ENCODE data around the gene UBAP1L. TPM values are rescaled to one million over a fixed set of nuclear protein-coding genes. Genes with fewer than 3 reads are reported as not detected.

UBAP1L gene
- total and polyA plus RNA-seq, 2 of the 4 experiments (the other 2 are of a cell fraction) = 0.36 to 1.1 TPM

- 18% methylated on average over 2 of the region's 26 CpGs; no CpG with 5 or more reads in 1 of the 2 experiments for WGBS, 2 experiments (ENCODE audit: extremely low coverage in 2 of 2, insufficient read length in 1 of 2)
- H2AFZ ChIP-seq (replicated peaks; ENCODE audit: low read length, poor library complexity) = peak overlapping the region; percentile 58
- peak overlapping the region; percentile 63; the same call in 1 of the 2 replicates for H2AK5ac ChIP-seq (ENCODE audit: low read depth, low read length)
- ATAC-seq (ENCODE audit: low read depth) (peak; percentile 85), DNase-seq (peak; percentile 68)
- H3K27me3 ChIP-seq (ENCODE audit: control insufficient read depth, insufficient read depth, low read length) = peaks cover 3% of the 10 kb centered on the region
- H3K18ac ChIP-seq (ENCODE audit: low read depth, low read length) = no peak overlapping the region
- peak overlapping the region; percentile 70 for H2AK9ac ChIP-seq (replicated peaks; ENCODE audit: low read depth, low read length, poor library complexity)
- H4K5ac ChIP-seq (ENCODE audit: low read depth, low read length) = no peak overlapping the region
- in situ Hi-C loops (cut with MboI; ENCODE audit: low sequenced_read_pairs) = loop anchor here (5.0 kb wide), 1 partner anchor 33 kb away; no protein-coding TSS in a partner anchor
- no peak overlapping the region for H3K56ac ChIP-seq (ENCODE audit: extremely low read depth, insufficient read depth, low read length)
- no peak overlapping the region for H3K4me3 ChIP-seq (ENCODE audit: insufficient read depth, low read depth, low read length)
- no peak overlapping the region for H3K9ac ChIP-seq (ENCODE audit: low read depth, low read length)
- H3K4me1 ChIP-seq (ENCODE audit: control insufficient read depth, insufficient read depth, low read length) = peaks cover 21% of the 10 kb centered on the region
- H2BK20ac ChIP-seq (ENCODE audit: low read depth, low read length) = peak overlapping the region; percentile 20; the same call in 1 of the 2 replicates
- ChIA-PET CTCF (interaction anchor here (0.6 to 4.9 kb wide), 7 partner anchors 8 to 47 kb away, joined by 3 to 74 read pairs (median 8); no protein-coding TSS in a partner anchor), POLR2A (ENCODE audit: unreplicated experiment) (no interaction called here)
- H3K14ac ChIP-seq (replicated peaks; ENCODE audit: low read depth, low read length) = no peak overlapping the region; the same call in 1 of the 2 replicates
- peaks cover 23% of the 10 kb centered on the region for H3K9me1 ChIP-seq (ENCODE audit: insufficient read depth, low read length)
- dilution Hi-C loops (cut with HindIII; ENCODE audit: low sequenced_read_pairs, unreplicated experiment) = no loop called here
- no peak overlapping the region for H2BK15ac ChIP-seq (ENCODE audit: low read depth, low read length)
- BruUV-seq (replicated peaks) = no TSS peak
- no peaks in the 10 kb centered on the region for H4K20me1 ChIP-seq (ENCODE audit: insufficient read depth, low read length)
- H4K8ac ChIP-seq (ENCODE audit: low read depth in 2 of 2, low read length in 2 of 2) = no peak overlapping the region
- H3K4ac ChIP-seq (ENCODE audit: low read depth, low read length) = peak overlapping the region; percentile 60
- no peak overlapping the region for H3K4me2 ChIP-seq (ENCODE audit: low read depth, low read length)
- H4K91ac ChIP-seq (ENCODE audit: insufficient read depth, low read depth, low read length) = no peak overlapping the region
- TF ChIP-seq CTCF (conservative IDR thresholded peaks at IDR 0.05; ENCODE audit: low read depth, low read length) (peak; percentile 97), POLR2A (IDR thresholded peaks at IDR 0.05; ENCODE audit: low read depth, low read length) (0 out of 2 replicates have a peak, but pooled peaks have one; percentile 42), SMC3 (IDR thresholded peaks at IDR 0.05; ENCODE audit: low read depth, low read length) (peak; percentile 100), RAD21 (IDR thresholded peaks at IDR 0.05; ENCODE audit: low read length) (peak; percentile 97), FOS (IDR thresholded peaks at IDR 0.05; ENCODE audit: low read depth, low read length) (no peak)
- H3K27ac ChIP-seq (ENCODE audit: insufficient read depth, low read length) = no peak overlapping the region
- no peak overlapping the region for H3K23ac ChIP-seq (ENCODE audit: low read depth, low read length)
- no peaks in the 10 kb centered on the region for H3K36me3 ChIP-seq (ENCODE audit: control insufficient read depth, insufficient read depth, low read length)
- H3K9me3 ChIP-seq (ENCODE audit: control insufficient read depth, insufficient read depth, low read length) = no peaks in the 10 kb centered on the region
- intact Hi-C loops (cut with micrococcal nuclease) = loop anchor here (1.0 to 2.0 kb wide), 3 partner anchors 29 to 128 kb away; no protein-coding TSS in a partner anchor
- peak overlapping the region; percentile 44; the same call in 1 of the 2 replicates for H2BK120ac ChIP-seq (ENCODE audit: low read depth, low read length)
- H3K79me1 ChIP-seq (ENCODE audit: low read depth in 1 of 2, low read length in 2 of 2) = no peaks in the 10 kb centered on the region; a peak in 1 of 4 replicates
- no peak overlapping the region for H2BK5ac ChIP-seq (ENCODE audit: low read depth, low read length, poor library complexity, severe bottlenecking)
Observed at GRCh38 chr15:65054333-65055200, 60.4 kb downstream of the UBAP1L start.
